Posterior vena cava (tissue), 2 donors: ENCODE data around the gene XCL2. TPM values are rescaled to one million over a fixed set of nuclear protein-coding genes. Genes with fewer than 3 reads are reported as not detected.
A peak's percentile ranks its signal among the peaks of the same experiment; 100 is the strongest.

Experiments used
- DNase-seq: peaks from one replicate; pipeline ENCODE4 v3.0.0-alpha.2; 2020; ENCODE audit warnings: low spot score
- intact Hi-C, 2 donors: fragments of 100-400 bp; cut with DNase I; formaldehyde crosslinking; loops; one replicate each; pipeline versions ENCODE4 v1.14.1 to v1.14.2; 2022 to 2023
- total RNA-seq, 2 donors: library from RNA; stranded (reverse); fragmentation: NEBNext Ultra II Directional; extraction: Animal tissue kit (Norgen Biotek cat#: 25700); gene quantifications; one replicate each; pipeline ENCODE4 v1.2.1, GENCODE V29; 2021
- donor health status: DM: yes; HTN: yes; CAD: no.
- donor health status: DM: yes; HTN: yes; CAD: no.

XCL2 gene
- total RNA-seq, 2 donors from 2014 or later, result not detected

DNA sequence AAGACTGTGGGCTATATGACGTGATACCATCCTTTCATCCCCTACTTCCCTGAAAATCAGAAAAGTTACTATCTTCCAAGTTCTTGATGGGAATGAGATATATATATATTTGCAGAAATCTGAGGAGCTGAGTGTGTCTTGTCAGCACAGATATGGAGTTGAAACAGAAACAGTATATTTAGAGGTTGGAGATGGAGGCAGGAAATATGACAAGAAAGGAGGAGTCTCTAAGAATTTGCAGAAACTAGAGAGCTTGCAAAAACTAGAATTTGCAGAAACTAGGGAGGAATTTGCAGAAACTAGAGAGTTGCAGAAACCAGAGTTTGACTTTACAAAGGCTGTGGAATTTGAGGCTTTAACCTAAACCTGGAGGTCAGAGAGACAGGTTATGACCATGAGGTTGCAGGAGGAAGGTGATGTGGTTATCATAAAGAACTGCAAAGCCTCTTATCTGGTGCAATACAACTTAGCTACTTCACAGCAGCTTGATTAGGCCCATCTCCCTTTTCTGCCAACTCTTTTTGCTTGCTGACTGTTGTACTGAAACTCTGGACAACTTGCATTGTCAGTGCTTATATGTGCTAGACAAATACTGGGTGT, 22.3 kb downstream of the XCL2 start:
- intact Hi-C loops, result no loop called here
- DNase-seq, result no peak

GRCh38 chr1:168520832-168521231, 23.0 kb downstream of the XCL2 start:
- no peak for DNase-seq
- intact Hi-C loops, result no loop called here

DNA sequence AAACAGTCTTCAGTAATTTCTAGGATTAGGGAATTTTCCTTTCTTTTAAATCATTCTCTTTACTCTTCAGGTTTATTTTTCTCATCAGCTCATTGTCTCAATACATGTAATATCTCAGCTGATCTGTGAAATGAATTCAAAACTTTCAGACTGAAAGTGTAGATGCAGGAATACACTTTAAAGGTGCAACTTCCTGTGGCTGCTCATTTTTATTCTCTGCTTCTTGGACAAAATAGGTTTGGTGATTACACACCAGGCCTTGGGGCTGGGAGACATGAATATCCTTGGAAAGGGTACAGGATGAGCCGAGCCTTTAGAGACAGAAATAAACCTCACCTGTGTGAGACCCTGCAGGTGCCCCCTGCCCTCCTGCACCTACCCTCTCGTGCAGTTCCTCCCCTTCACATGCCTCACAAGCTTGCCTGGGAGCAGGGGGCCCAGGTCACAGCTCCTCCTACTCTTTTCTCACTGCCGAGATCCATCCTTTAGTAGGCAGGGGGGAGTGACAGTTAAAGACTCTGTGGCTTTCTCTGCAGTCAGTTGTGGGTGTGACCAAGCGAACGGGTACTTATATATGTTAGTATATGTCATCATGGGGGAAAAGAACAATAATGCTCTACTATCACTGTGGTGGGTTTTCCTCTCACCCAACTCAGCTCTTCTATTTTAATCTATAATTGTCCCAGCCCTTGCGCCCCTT, 23.6 kb downstream of the XCL2 start:
- intact Hi-C loops, result no loop called here
- no peak for DNase-seq

DNA sequence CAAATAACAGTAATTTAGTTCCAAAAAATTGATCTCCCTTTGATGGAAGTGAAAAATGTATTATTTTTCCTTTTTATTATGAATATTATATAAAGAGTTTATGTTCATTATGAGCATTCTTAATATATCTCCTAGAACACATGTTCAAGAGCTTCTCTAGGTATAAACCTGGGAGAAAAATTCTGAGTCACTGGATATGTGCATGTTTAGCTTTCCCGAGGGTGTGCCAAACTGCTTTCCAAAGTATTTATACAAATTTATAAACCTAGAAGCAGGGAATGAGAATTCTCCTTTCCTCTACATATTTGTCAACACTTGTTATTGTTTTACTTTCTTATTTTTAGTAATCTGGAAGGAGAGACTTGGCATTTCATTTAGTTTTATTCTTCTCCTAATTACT, 25.0 kb downstream of the XCL2 start:
- intact Hi-C loops, result no loop called here
- DNase-seq, result no peak

DNA sequence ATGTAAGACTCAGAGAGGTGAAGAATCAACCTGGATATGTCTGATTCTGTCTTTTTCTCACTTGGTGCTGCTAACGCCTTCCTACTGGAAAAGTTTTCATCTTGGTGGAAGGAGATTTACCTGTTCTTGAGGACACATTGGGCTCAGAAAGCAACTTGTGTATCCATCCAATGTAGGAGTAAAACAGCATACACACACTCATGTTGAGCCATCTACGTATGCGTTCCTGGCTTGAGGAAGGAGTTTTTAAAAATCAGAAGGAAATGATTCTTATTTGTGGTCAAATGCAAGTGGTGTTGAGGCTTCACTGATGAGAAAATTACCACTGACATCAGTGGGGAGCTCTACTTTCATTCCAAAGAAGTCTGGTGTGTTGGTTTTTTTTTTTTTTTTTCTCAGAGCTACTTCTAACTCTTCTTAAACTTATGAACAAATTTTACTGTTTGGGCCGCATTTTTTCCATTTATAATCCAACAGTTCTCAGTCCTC, 25.6 kb downstream of the XCL2 start:
- intact Hi-C loops, result no loop called here
- DNase-seq, result no peak

- no peak for DNase-seq
- intact Hi-C loops, result no loop called here
These were observed 29.3 kb downstream of the XCL2 start for GRCh38 chr1:168514455-168514854.

DNA sequence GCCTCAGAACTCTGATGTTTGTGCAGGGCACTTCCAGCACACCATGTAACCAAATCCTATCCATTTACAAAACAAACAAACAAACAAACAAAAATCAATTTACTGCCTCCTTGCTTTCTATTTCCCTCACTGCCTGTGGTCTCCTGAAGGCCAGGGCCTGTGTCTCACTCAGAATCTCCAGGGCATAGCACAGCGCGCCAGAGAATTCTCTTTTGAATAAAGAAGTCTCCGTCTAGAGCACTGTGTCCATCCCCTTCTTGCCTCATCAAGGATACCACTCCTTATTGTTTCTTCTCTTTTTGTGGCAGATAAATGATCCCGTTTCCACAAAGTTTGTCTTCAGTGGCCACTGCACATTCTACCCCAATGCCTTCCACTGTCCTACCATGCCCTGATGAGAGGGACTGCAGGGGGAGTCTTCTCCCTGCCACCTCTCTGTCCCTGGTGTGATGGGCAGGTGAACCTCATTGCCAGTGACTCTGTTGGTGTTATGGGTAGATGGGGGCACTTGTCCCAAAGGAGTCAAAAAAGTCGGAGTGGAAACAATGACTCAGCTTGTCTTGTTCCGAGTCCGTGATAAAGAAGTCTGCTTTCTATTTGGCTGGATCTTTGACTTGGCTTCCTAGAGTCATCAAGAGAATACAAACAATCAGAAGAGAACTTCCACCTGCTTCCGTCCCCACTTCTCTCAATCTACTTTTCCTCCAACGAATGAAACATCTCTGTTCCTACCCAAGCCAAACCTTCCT, 30.0 kb downstream of the XCL2 start:
- DNase-seq, result no peak

DNA sequence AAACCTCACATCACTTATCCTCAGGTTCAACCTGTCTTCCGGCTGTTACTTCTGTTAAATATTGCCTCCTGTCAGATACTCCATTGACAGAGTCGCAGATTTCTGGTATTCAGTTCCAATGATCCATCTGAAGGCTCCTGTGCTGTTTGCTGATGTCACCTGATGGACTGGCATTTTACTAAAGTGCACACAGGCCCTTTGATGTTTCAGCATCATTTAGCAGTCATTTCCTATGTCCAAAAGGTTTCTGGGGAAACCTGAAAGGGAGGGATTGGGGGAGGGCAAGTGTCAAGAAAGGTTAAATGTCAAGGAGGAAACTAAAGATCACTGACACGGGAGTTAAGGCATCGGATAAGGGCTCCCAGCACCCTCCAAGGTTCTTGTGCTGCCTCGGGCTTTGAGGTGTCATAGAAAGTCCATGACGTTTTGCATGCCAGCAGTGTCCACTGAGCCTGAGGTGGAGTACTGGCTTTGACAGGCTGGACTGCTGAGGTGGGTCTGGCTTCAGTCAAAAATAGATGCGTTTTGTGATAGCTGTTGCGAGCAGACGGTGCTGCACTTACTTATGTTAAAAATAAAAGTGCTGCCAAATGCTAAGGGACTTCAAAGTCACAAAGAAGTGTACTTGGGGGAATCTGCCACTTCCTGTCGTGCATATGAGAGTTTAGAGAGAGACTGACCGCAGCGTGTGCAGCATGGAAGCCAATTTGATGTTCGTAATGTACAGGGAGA, 30.8 kb downstream of the XCL2 start:
- no peak for DNase-seq
- intact Hi-C loops, result no loop called here

More for the DNA sequence above, 30.0 kb downstream of the XCL2 start:
- intact Hi-C loops, result no loop called here

DNA sequence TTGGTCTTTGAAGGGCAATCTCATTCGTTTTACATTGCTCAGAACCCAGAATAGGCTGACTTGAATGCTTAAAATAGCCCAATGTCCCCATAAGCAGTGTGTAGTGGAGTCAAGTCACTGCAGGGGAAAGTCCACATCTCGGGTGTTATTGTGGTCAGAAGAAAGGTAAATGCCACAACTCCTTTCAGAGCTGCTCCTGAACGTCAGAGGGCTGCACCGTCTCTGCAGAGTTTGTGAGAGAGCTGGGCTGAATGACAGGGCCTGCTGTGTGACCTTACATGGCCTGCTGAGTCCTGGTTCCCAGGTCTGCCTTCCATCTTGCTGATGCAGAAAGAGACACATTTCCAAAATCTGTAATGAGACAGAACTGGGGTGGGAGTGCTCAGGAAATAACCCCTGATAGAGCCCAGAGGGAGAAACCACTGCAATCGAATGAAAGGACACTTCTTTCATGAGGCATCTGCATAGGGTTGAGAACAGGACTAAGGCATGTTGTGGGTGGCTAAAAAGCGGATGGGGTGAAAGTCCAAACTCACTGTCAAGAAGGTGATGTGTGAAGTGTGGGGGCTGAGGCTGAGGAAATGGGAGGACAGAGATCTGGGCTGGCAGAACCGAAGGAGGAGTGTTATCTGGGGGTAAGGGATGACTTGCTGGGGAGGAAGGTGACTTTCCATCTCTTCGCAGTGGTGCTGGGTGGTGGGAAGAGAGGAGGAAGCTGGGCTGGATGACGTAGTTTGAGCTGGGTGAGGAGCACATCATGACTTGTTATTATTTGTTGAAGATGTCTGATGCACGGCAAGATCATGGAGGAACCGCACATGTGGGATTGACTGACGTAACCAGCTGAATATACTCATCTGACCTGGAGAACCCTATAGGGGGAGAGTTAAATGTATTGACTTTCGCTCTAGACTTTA, 33.7 kb downstream of the XCL2 start:
- no peak for DNase-seq

GRCh38 chr1:168509210-168509609, 34.6 kb downstream of the XCL2 start:
- DNase-seq, result no peak
- intact Hi-C loops, result no loop called here

More for the DNA sequence above, 33.7 kb downstream of the XCL2 start:
- intact Hi-C loops, result no loop called here

- no peak for DNase-seq
- intact Hi-C loops, result no loop called here
These were observed 36.0 kb downstream of the XCL2 start for GRCh38 chr1:168507828-168508227.

DNA sequence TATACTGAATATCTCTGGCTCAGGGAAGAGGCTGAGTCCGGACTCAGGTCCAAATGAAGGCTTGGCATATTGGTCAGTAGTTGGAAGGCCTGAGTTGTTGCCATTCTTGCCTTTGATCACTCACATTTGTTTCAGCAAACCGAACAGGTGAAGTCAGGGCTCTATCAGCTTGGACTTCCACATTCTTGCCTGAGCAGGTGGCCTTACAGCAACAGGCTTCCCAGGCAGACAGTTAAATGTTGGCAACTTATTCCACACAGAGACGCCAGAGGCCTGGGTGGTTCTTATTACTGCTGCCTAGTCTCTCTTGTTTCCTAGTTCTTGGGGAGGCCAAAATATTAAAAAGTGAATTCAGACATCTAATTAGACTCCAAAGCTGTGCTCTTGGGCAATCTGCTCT, 36.6 kb downstream of the XCL2 start:
- intact Hi-C loops, result no loop called here
- no peak for DNase-seq

DNA sequence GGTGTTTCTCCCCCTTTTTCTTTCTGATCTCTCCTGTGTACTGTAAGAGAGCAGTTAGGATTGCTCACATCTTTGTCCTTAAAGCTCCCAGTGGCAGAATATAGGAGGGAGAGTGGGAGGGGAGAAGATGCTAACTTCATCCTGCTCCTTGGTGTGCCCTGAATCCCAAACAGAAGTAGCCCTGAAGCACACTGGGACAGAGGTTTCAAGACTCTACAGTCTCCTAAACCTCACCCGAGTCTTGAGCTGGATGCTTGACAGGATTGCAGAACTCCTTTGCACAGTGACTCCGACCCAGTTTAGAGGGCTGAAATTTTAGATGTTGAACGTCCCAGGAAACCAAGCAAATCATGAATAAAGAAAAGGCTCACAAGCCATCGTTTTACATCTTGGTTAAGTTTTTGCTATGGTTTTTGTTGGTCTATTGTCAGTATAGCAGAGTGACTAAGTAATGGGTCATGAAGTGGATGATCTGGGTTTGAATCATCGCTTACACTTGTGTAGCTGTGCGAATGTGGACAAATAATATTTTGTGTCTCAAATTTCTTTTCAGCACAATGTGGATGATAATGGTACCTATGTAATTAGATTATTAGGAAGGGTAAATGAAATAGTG, 37.5 kb downstream of the XCL2 start:
- intact Hi-C loops, result no loop called here
- DNase-seq, result no peak

GRCh38 chr1:168505006-168505405, 38.8 kb downstream of the XCL2 start:
- intact Hi-C loops, result no loop called here
- DNase-seq, result no peak

DNA sequence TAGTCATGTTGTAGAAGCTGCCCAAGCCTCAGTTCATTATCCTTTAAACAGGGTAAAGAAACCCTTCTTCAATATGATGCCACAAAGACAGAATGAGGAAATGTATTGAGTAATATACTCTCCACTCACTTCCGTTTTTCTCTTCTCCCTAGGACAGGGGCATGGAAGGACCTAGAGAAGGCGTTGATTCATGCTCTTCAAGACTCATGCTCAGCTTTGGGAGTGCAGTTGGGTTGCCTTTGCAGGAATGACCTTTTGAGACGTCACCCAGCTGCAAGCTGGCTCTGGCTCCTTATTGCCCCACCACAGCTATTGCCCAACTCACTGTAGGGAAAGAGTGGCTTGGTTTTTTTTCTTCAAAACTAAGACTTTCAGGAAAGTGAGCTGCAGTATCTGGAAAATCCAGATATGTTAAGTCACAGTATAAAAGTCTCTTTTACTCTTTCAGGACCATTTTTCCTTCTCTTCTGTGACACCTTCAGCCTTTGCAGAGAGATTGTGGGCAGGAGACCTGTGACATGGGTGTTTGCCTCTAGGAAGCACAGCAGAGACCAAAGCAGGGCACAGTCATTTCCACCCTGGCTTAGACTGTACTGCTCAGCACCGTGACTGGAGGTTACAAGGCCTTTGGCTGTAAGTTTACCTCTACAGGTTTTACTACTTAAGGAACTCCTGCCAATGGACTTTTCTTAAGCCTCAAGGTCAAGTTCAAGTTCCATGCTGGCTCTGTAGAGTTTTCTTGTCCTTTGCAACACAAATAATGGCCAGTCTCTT, 39.5 kb downstream of the XCL2 start:
- peak; percentile 88 for DNase-seq
- intact Hi-C loops, result no loop called here

DNA sequence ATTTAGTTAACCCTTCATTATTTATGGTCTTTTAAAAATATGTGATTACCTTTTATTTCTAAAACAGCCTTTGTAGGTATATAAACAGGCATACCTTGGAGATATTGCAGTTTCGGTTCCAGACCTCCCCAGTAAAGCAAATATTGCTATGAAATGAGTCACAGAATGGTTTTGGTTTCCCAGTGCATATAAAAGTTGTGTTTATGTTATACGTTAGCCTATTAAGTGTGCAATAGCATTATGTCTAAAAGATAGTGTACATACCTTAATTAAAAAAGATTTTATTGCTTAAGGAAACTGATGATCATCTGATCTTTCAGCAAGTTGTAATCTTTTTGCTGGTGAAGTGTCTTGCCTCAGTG, 44.1 kb downstream of the XCL2 start:
- no peak for DNase-seq
- intact Hi-C loops, result no loop called here

DNA sequence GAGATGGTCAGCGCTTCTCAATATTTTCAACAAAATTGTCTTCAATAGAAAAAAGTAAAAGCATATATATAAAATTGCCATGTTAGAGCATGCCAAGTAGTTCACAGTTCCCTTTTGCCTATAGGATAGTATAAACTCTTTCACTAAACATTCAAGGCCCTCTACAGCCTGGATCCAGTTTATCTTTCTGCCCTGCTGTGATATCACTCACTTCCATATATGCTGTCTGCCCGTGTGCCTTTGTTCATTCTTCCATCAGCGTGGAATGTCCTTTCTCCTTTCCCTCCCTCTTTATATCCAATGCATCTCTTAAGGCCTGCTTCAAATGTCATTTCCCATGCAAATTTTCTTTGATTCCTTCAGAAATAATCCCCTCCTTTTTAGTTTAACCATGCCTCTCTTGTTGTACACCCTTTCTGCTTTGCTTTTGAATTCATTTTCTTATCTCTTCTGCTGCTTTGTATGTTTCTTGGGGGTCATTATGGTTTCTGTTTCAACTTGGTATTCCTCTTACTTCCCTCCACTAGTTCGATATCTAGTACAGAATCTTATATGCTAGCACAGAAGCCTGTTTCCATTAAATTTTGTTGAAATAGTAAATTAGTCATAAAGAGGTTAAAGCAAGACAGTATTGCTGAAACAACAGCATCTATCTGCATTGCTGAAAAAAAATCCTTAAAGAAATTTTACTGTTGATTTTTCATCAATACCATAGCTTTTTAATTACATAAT, 44.7 kb downstream of the XCL2 start:
- DNase-seq, result no peak
- intact Hi-C loops, result no loop called here
